Transverse colon (tissue), 3 donors: ENCODE measurements around the gene LRP10.

Source experiments
- EP300 ChIP-seq: sonication (generic); formaldehyde crosslinking; IDR thresholded peaks from one replicate; pipeline ENCODE4 v1.6.1; 2017; ENCODE audit warnings: antibody characterized with exemption, low read depth
- POLR2A ChIP-seq: fragments of 450-650 bp; IDR thresholded peaks from one replicate; pipeline ENCODE4 v1.6.1; 2016; ENCODE audit warnings: antibody characterized with exemption, mild to moderate bottlenecking, moderate library complexity
- TF ChIP-seq, protein P1 (sequence below), 5 experiments: fragments of 200-600 bp in 3 of 5; fragments of 450-650 bp in 2 of 5; sonication (generic) in 3 of 5; IDR thresholded peaks; 1 replicate in 2 of 5; 2 replicates in 3 of 5; pipeline ENCODE4 v1.5.1; 2016 to 2017; ENCODE audit warnings: antibody characterized with exemption in 5 of 5, inconsistent platforms in 3 of 5, mild to moderate bottlenecking in 2 of 5, moderate library complexity in 1 of 5

DNA sequence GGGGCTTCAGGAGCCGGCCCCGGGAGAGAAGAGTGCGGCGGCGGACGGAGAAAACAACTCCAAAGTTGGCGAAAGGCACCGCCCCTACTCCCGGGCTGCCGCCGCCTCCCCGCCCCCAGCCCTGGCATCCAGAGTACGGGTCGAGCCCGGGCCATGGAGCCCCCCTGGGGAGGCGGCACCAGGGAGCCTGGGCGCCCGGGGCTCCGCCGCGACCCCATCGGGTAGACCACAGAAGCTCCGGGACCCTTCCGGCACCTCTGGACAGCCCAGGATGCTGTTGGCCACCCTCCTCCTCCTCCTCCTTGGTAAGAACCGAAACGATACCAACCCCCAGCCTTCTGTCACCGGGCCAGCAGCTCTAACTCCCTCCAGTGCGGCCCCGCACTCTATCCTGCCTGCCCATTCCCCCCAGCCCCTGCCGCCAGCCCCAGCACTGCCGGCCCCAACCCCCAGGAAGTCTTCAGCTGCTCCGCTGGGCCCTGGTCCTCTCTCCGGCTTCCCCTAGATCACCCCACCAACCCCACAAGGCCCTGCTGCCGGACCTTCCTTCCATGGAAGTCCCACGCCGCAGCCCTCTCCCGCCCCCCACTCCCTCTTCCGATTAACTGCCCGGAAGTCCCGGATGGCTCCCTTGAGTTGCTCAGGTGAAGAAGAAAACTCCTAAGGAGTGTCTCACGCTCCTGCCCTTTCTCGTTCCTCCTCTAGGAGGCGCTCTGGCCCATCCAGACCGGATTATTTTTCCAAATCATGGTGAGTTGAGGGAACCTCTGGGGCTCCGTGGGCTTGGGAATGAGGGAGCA is 693 bp downstream of the LRP10 start:
- TF ChIP-seq, protein P1, sequence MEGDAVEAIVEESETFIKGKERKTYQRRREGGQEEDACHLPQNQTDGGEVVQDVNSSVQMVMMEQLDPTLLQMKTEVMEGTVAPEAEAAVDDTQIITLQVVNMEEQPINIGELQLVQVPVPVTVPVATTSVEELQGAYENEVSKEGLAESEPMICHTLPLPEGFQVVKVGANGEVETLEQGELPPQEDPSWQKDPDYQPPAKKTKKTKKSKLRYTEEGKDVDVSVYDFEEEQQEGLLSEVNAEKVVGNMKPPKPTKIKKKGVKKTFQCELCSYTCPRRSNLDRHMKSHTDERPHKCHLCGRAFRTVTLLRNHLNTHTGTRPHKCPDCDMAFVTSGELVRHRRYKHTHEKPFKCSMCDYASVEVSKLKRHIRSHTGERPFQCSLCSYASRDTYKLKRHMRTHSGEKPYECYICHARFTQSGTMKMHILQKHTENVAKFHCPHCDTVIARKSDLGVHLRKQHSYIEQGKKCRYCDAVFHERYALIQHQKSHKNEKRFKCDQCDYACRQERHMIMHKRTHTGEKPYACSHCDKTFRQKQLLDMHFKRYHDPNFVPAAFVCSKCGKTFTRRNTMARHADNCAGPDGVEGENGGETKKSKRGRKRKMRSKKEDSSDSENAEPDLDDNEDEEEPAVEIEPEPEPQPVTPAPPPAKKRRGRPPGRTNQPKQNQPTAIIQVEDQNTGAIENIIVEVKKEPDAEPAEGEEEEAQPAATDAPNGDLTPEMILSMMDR (IDR thresholded peaks at IDR 0.05), result peak; percentile 92 to 99 (median 97)
- TF ChIP-seq POLR2A (peak; percentile 23), EP300 (no peak)
